Activated CD4-positive, alpha-beta T cell treated with anti-CD3 and anti-CD28 coated beads for 1 hour (primary cell): ENCODE measurements around the gene VIT.
"Not testable (repeated sequence)": the region's sequence is repeated elsewhere in the genome, so short reads cannot be mapped to it uniquely, and the experiment has no call there.

ENCODE experiments used
- DNase-seq: peaks from one replicate; pipeline ENCODE4 v3.0.0-alpha.2; 2020

VIT gene

GRCh38 chr2:36677996-36678605 lies 18.4 kb upstream of the VIT start:
- DNase-seq = no peak

- no peak for DNase-seq
Observed at GRCh38 chr2:36678856-36679255, 17.7 kb upstream of the VIT start.

- DNase-seq = no peak
Observed at GRCh38 chr2:36680012-36680411, 16.5 kb upstream of the VIT start.

GRCh38 chr2:36682562-36682961 lies 13.9 kb upstream of the VIT start:
- no peak for DNase-seq

- no peak for DNase-seq
Observed at GRCh38 chr2:36683002-36683401, 13.5 kb upstream of the VIT start.

- DNase-seq = not testable (repeated sequence)
Observed at GRCh38 chr2:36688291-36688690, 8.2 kb upstream of the VIT start.

GRCh38 chr2:36689013-36689412 lies 7.5 kb upstream of the VIT start:
- DNase-seq = not testable (repeated sequence)

- DNase-seq = no peak
Observed at GRCh38 chr2:36692121-36692520, 4.4 kb upstream of the VIT start.

GRCh38 chr2:36693825-36694224 lies 2.7 kb upstream of the VIT start:
- no peak for DNase-seq

- no peak for DNase-seq
Observed at GRCh38 chr2:36695746-36696415, 626 bp upstream of the VIT start.

GRCh38 chr2:36697424-36698066 lies 1.0 kb downstream of the VIT start:
- no peak for DNase-seq

GRCh38 chr2:36698993-36699392 lies 2.5 kb downstream of the VIT start:
- no peak for DNase-seq

GRCh38 chr2:36700311-36700710 lies 3.8 kb downstream of the VIT start:
- no peak for DNase-seq

- no peak for DNase-seq
Observed at GRCh38 chr2:36701391-36701795, 4.9 kb downstream of the VIT start.

GRCh38 chr2:36701918-36702317 lies 5.4 kb downstream of the VIT start:
- no peak for DNase-seq

- DNase-seq = no peak
Observed at GRCh38 chr2:36702781-36703180, 6.3 kb downstream of the VIT start.

GRCh38 chr2:36704475-36705150 lies 8.1 kb downstream of the VIT start:
- no peak for DNase-seq

GRCh38 chr2:36705326-36706020 lies 9.0 kb downstream of the VIT start:
- DNase-seq = no peak

- DNase-seq = no peak
Observed at GRCh38 chr2:36706021-36706876, 9.7 kb downstream of the VIT start.

- DNase-seq = no peak
Observed at GRCh38 chr2:36707050-36707449, 10.5 kb downstream of the VIT start.

GRCh38 chr2:36708041-36708741 lies 11.7 kb downstream of the VIT start:
- no peak for DNase-seq
